ENCODE measurements around the gene ITGA2.

DNA sequence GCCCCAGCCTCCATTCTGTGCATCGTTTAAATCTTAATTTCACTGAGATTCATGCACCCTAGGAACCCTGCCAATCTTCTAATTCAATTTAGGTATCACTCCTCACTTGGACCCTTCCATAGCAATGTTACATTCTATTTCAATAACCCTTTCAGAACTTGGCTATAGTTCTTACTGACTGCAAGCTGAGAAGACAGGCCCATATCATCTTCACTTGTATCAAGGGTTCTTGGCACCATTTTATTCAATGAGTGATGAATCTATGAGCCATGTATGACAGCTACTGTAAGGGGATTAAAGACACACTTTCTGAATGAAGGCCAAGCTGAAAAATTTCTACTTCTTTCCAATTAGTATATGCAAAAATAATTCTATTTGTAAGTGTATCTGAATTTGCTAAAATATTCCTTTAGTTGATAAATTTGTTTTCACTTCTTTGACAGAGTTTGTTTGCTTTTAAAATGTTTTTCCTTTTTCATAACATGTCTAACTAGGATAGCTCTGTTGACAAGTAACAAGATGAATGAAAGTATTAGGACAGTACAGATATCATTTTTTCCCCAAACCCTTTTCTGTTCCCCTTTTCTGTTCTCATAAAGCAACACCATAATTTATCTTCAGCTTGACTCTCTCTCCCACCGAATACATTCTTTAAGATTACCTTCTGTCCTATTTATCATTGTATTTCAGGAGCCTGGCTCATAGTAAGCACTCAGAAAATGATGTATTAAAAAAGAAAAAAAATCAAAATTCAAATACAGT is 9.6 kb downstream of the ITGA2 start:
- TF ChIP-seq, protein P1, sequence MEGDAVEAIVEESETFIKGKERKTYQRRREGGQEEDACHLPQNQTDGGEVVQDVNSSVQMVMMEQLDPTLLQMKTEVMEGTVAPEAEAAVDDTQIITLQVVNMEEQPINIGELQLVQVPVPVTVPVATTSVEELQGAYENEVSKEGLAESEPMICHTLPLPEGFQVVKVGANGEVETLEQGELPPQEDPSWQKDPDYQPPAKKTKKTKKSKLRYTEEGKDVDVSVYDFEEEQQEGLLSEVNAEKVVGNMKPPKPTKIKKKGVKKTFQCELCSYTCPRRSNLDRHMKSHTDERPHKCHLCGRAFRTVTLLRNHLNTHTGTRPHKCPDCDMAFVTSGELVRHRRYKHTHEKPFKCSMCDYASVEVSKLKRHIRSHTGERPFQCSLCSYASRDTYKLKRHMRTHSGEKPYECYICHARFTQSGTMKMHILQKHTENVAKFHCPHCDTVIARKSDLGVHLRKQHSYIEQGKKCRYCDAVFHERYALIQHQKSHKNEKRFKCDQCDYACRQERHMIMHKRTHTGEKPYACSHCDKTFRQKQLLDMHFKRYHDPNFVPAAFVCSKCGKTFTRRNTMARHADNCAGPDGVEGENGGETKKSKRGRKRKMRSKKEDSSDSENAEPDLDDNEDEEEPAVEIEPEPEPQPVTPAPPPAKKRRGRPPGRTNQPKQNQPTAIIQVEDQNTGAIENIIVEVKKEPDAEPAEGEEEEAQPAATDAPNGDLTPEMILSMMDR (IDR thresholded peaks at IDR 0.05; ENCODE audit: insufficient read depth, low read length) = no peak
- TF ChIP-seq POLR2AphosphoS5 (IDR thresholded peaks at IDR 0.05; ENCODE audit: low read depth) (no peak), GABPA (IDR thresholded peaks at IDR 0.05; ENCODE audit: low read depth) (no peak), SPI1 (IDR thresholded peaks at IDR 0.05; ENCODE audit: borderline replicate concordance, low read depth) (no peak)
- TF ChIP-seq, protein P2, sequence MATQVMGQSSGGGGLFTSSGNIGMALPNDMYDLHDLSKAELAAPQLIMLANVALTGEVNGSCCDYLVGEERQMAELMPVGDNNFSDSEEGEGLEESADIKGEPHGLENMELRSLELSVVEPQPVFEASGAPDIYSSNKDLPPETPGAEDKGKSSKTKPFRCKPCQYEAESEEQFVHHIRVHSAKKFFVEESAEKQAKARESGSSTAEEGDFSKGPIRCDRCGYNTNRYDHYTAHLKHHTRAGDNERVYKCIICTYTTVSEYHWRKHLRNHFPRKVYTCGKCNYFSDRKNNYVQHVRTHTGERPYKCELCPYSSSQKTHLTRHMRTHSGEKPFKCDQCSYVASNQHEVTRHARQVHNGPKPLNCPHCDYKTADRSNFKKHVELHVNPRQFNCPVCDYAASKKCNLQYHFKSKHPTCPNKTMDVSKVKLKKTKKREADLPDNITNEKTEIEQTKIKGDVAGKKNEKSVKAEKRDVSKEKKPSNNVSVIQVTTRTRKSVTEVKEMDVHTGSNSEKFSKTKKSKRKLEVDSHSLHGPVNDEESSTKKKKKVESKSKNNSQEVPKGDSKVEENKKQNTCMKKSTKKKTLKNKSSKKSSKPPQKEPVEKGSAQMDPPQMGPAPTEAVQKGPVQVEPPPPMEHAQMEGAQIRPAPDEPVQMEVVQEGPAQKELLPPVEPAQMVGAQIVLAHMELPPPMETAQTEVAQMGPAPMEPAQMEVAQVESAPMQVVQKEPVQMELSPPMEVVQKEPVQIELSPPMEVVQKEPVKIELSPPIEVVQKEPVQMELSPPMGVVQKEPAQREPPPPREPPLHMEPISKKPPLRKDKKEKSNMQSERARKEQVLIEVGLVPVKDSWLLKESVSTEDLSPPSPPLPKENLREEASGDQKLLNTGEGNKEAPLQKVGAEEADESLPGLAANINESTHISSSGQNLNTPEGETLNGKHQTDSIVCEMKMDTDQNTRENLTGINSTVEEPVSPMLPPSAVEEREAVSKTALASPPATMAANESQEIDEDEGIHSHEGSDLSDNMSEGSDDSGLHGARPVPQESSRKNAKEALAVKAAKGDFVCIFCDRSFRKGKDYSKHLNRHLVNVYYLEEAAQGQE (IDR thresholded peaks at IDR 0.05; ENCODE audit: insufficient replicate concordance, low read depth) = no peak
